AG04450 (cell line): ENCODE measurements around the gene EFNA5. TPM values are rescaled to one million over a fixed set of nuclear protein-coding genes. Genes with fewer than 3 reads are reported as not detected.

Experiments used
- CTCF ChIA-PET: fragments of 300-600, 350-600 bp; formaldehyde crosslinking; extraction: SDS; loops from one replicate; lab custom pipeline; 2022; ENCODE audit warnings: antibody characterized with exemption, inconsistent platforms; lab: Charles Lee
- POLR2A ChIA-PET: fragments of 350-600 bp; formaldehyde crosslinking; extraction: SDS; loops from one replicate; lab custom pipeline; 2021; ENCODE audit warnings: antibody characterized with exemption, inconsistent platforms; lab: Yijun Ruan, JAX
- DNase-seq: peaks from one replicate; pipeline ENCODE4 v3.0.0-alpha.2; 2011; ENCODE audit warnings: low read depth, low spot score
- H3K27ac ChIP-seq: one replicate; pipeline ENCODE4 v1.5.1; 2012; ENCODE audit warnings: low read depth, low read length, control low read depth
- H3K27me3 ChIP-seq: one replicate; pipeline ENCODE4 v1.6.0; 2012; ENCODE audit warnings: low read length; ENCODE audit not compliant: control insufficient read depth, insufficient read depth
- H3K4me3 ChIP-seq: 2 replicates; pipeline ENCODE4 v1.5.1; 2011; ENCODE audit warnings: mild to moderate bottlenecking, low read depth, low read length, control low read depth
- H3K9me3 ChIP-seq: 2 replicates; pipeline ENCODE4 v1.5.1; 2012; ENCODE audit warnings: low read length; ENCODE audit not compliant: control insufficient read depth, insufficient read depth
- CTCF ChIP-seq: IDR thresholded peaks from 2 replicates; pipeline ENCODE4 v1.5.1; 2011; ENCODE audit warnings: low read depth, low read length, control low read depth, inconsistent platforms
- polyA plus RNA-seq: library from polyadenylated mRNA; depleted of rRNA; stranded (reverse); fragments of >200 nt; gene quantifications from 2 replicates; pipeline ENCODE4 v1.2.3, GENCODE V29; 2011

EFNA5 gene
- polyA plus RNA-seq, 1 experiment: 3.0 TPM

DNA sequence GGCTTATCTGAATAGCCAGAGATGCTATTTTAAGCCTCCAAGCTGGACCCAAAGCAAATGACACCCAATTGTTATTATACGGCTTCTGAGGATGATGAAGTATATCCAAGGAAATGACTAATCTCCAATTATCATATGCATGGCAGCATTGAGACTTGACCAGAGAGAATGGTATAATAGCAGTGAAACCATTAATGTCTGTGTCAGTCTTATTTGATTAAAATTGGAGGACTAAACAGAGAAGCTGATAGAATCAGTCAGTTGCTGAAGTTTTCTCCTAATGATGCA is 200.5 kb downstream of the EFNA5 start:
- Histone ChIP-seq H3K4me3 (no peak overlapping the region), H3K27ac (no peak overlapping the region), H3K27me3 (no peaks in the 10 kb centered on the region), H3K9me3 (no peaks in the 10 kb centered on the region)
- no peak for TF ChIP-seq CTCF
- no peak for DNase-seq
- ChIA-PET CTCF (no interaction called here), POLR2A (interaction anchor here (0.7 to 2.1 kb wide), 2 partner anchors 15 to 70 kb away, joined by 4 to 9 read pairs; no protein-coding TSS in a partner anchor)

- CTCF ChIA-PET: no interaction called here
- POLR2A ChIA-PET: interaction anchor here (0.6 to 2.1 kb wide), 4 partner anchors 14 to 71 kb away, joined by 3 to 9 read pairs (median 4); no protein-coding TSS in a partner anchor
- peak; percentile 78 for DNase-seq
- TF ChIP-seq CTCF: no peak
- H3K27ac ChIP-seq: peak overlapping the region; percentile 32
- no peaks in the 10 kb centered on the region for H3K27me3 ChIP-seq
- no peak overlapping the region for H3K4me3 ChIP-seq
- H3K9me3 ChIP-seq: no peaks in the 10 kb centered on the region
Measured at GRCh38 chr5:107469485-107470294, 201.0 kb downstream of the EFNA5 start.

DNA sequence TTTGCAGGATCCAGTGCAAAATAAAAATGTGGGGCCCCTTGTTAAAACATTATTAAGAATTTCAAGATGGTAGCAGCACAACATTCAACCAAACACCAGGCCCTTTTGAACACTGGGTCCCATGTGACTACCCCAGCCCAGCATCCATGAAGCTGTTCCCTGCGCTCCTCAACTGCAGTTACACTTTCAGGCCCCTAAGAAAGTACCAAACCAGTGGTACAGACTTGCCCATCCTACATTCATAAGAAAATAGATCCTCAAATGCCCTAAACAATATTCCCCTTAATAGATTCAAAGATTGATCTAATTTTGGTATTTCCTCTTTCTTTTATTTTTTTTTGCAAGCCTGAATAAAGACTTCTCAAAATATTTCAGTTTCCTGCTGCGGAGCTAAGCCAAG is 201.7 kb downstream of the EFNA5 start:
- CTCF ChIA-PET: no interaction called here
- peak overlapping the region; percentile 32 for H3K27ac ChIP-seq

DNA sequence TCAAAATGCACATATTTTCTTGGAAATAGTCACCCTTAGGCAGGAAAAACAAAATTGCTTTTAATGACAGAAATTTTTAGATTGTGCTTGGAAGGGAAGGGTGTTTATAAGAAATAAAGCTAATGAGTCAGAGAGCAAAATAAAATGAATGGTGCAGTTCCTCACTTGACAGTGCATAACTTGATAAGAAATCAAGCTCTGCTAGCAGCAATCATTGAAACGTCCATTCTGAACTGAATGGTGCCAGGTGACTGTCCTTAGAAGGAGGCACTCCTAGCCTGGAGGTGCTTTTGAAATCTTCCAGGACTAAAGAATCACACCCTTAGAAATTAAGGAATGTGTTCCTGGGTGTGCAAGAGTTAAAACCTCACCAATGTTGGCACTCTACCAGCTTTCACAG is 202.5 kb downstream of the EFNA5 start:
- no peak overlapping the region for H3K4me3 ChIP-seq
- ChIA-PET POLR2A (interaction anchor here (2.1 kb wide), 1 partner anchor 13 kb away, joined by 9 read pairs; no protein-coding TSS in a partner anchor), CTCF (interaction anchor here (0.7 to 1.2 kb wide), 4 partner anchors 12 to 505 kb away, joined by 3 to 4 read pairs (median 3); no protein-coding TSS in a partner anchor)
- no peak for DNase-seq
- H3K9me3 ChIP-seq: no peaks in the 10 kb centered on the region
- no peak overlapping the region for H3K27ac ChIP-seq
- no peaks in the 10 kb centered on the region for H3K27me3 ChIP-seq
- TF ChIP-seq CTCF: no peak

More for the DNA sequence above, 201.7 kb downstream of the EFNA5 start:
- TF ChIP-seq CTCF: no peak
- H3K9me3 ChIP-seq: no peaks in the 10 kb centered on the region
- POLR2A ChIA-PET: interaction anchor here (0.8 to 2.1 kb wide), 2 partner anchors 14 to 16 kb away, joined by 3 to 9 read pairs; no protein-coding TSS in a partner anchor
- H3K27me3 ChIP-seq: no peaks in the 10 kb centered on the region
- no peak overlapping the region for H3K4me3 ChIP-seq
- DNase-seq: no peak
